ENCODE measurements around the gene TSR2.

Gene TSR2, protein sequence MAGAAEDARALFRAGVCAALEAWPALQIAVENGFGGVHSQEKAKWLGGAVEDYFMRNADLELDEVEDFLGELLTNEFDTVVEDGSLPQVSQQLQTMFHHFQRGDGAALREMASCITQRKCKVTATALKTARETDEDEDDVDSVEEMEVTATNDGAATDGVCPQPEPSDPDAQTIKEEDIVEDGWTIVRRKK

DNA sequence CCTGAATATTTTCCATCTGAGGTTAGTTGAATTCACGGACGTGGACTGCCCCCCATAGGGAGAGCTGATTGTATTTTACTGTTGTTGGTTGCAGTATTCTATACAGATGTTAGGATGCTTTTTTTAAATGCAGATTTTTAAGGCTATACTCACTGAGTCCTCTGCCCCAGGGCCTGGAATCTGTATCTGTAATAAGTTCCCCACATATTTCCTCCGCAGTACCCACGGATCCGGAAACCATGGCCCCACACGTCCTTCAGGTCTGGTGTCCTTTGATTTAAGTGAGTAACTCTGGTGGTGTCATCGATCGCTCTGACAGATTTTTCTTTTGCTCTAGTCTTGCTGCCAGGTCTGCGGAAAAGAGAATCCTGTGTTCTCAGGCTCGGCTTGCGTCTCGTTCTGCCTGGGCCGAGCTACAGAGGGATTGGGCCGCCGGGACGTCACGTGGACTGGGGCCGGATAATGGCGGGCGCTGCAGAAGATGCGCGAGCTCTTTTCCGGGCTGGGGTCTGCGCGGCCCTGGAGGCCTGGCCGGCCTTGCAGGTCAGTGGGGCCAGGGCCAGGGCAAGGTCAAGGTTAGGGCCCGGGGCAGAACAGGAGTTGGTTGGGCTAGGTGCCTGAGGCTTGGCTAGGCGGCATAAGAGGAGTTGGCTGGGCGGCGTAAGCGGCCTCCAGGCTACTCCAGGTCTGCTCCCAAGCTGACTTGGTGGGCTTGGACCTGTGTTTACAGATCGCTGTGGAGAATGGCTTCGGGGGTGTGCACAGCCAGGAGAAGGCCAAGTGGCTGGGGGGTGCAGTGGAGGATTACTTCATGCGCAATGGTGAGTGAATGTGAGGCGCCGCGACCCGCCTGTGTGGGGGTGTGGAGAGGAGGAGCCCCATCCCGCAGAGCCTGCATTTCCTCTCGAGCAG lies at the start of gene TSR2:
TSS of gene TSR2 (plus strand) at position 445 of the 912 bp plus-strand sequence. CDS start at position 463, 18 bp downstream.
- Mint-ChIP-seq H3K27ac (peak within 1 kb of the TSS; percentile 88 to 94 (median 92)), H3K4me3 (peak within 1 kb of the TSS; percentile 88 to 96 (median 95)), H3K9me3 (peaks cover 18% of the 10 kb centered on the region), H3K27me3 (ENCODE audit: low read depth) (no peaks in the 10 kb centered on the region), H3K4me1 (peaks cover 15% of the 10 kb centered on the region), H3K36me3 (ENCODE audit: low read depth) (peaks cover 17% of the 10 kb centered on the region)
- TF ChIP-seq, protein P1, sequence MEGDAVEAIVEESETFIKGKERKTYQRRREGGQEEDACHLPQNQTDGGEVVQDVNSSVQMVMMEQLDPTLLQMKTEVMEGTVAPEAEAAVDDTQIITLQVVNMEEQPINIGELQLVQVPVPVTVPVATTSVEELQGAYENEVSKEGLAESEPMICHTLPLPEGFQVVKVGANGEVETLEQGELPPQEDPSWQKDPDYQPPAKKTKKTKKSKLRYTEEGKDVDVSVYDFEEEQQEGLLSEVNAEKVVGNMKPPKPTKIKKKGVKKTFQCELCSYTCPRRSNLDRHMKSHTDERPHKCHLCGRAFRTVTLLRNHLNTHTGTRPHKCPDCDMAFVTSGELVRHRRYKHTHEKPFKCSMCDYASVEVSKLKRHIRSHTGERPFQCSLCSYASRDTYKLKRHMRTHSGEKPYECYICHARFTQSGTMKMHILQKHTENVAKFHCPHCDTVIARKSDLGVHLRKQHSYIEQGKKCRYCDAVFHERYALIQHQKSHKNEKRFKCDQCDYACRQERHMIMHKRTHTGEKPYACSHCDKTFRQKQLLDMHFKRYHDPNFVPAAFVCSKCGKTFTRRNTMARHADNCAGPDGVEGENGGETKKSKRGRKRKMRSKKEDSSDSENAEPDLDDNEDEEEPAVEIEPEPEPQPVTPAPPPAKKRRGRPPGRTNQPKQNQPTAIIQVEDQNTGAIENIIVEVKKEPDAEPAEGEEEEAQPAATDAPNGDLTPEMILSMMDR (IDR thresholded peaks at IDR 0.05; ENCODE audit: unreplicated experiment in 3 of 3): peak in 2 of 3 experiments; percentile 24 to 45

DNA sequence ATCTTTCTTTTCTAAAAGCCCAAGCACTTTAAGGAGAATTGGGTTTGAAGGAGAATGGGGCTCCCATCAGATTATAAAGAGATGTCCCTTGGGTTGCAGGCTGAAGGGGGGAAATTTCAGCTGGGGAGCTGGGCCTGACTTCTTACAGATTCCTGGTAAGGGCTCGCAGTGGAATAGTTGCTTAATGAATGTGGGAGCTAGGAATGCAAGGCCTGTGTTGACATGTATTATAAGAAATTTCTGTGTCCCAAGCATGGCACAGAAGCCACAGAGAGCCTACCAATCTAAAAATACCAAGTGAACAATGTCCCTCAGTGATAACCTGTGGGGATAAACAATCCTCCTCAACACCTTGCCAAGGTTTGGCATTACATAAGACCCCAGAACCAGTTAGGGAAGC lies 43.1 kb upstream of the TSR2 start:
- H3K4me3 Mint-ChIP-seq: no peak overlapping the region

DNA sequence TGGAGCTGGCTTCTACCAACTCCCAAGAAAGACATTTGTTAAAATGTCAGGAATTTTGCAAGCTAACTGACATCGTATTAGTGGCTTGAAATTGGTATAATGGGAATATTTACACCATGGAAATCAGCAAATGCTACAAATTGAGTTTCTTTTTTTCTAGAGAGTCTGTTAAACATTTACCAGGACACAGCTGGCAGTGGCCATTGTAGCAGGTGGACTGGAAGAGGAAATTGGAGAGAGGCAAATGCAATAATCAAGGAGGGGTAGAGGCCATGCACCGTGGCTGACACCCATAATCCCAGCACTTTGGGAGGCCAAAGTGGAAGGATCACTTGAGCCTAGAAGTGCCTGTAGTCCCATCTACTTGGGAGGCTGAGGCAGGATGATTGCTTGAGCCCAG lies 32.9 kb upstream of the TSR2 start:
- Mint-ChIP-seq H3K4me3 (no peak overlapping the region), H3K4me1 (peaks cover under 1% of the 10 kb centered on the region), H3K27ac (no peak overlapping the region), H3K27me3 (ENCODE audit: low read depth) (no peaks in the 10 kb centered on the region), H3K36me3 (ENCODE audit: low read depth) (no peaks in the 10 kb centered on the region), H3K9me3 (peaks cover 4% of the 10 kb centered on the region)
- TF ChIP-seq, protein P1 (IDR thresholded peaks at IDR 0.05; ENCODE audit: unreplicated experiment in 3 of 3): no peak

More for the DNA sequence above, 43.1 kb upstream of the TSR2 start:
- TF ChIP-seq, protein P1 (IDR thresholded peaks at IDR 0.05; ENCODE audit: unreplicated experiment in 3 of 3): no peak
- Mint-ChIP-seq H3K36me3 (ENCODE audit: low read depth) (no peaks in the 10 kb centered on the region), H3K27ac (no peak overlapping the region), H3K4me1 (no peaks in the 10 kb centered on the region), H3K27me3 (ENCODE audit: low read depth) (peaks cover 3% of the 10 kb centered on the region), H3K9me3 (peaks cover 9% of the 10 kb centered on the region)

DNA sequence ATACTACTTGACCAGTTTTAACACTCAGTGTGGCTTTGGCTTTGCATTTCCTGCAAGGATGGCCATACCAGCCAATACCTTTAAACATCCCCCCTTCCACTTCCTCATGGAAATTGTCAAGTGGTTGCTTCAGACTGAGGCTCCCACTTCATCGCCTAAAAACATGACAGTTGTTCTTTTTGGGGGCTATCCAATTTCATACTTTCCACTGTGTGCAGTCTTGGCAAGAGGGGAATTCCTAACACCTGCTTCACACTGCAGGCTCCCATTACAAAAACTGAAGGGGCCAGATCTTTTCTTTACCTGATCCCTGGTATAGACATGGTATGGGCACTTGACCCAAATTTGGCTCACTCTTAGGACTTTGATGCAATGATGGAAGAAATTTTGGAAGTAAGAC lies 28.5 kb upstream of the TSR2 start:
- Mint-ChIP-seq H3K36me3 (ENCODE audit: low read depth) (no peaks in the 10 kb centered on the region), H3K4me1 (peaks cover 14% of the 10 kb centered on the region), H3K9me3 (peaks cover 16% of the 10 kb centered on the region), H3K27ac (peak overlapping the region in 1 of 3 experiments; percentile 54), H3K27me3 (ENCODE audit: low read depth) (peaks cover 3% of the 10 kb centered on the region), H3K4me3 (no peak overlapping the region)
- TF ChIP-seq, protein P1 (IDR thresholded peaks at IDR 0.05; ENCODE audit: unreplicated experiment in 3 of 3): no peak

DNA sequence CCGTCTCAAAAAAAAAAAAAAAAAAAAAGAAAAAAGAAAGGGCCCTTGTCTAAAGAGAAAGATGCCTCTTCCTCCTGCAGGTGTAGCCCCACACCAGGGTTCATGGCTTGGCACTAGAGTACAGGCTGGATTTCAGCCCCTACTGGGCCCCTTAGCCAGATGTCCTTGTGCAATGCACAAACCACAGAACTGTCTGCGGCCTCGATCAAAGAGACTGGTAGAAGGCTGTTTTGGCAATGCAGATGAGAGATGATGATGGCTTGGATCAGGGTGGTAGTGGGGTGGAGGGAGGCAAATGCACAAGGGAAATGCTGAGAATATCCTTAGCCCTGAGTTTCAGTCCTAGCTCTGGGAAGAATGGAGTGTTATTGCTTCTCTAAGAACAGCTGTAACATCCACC lies 26.5 kb upstream of the TSR2 start:
- peaks cover 14% of the 10 kb centered on the region for H3K4me1 Mint-ChIP-seq
- TF ChIP-seq, protein P1 (IDR thresholded peaks at IDR 0.05; ENCODE audit: unreplicated experiment in 3 of 3): no peak
- H3K4me3 Mint-ChIP-seq: no peak overlapping the region
- no peaks in the 10 kb centered on the region for H3K36me3 Mint-ChIP-seq (ENCODE audit: low read depth)
- H3K9me3 Mint-ChIP-seq: peaks cover 21% of the 10 kb centered on the region
- H3K27ac Mint-ChIP-seq: no peak overlapping the region
- H3K27me3 Mint-ChIP-seq (ENCODE audit: low read depth): peaks cover 3% of the 10 kb centered on the region

All from nephron (organoid).